Hepatocyte (in vitro differentiated cells): ENCODE data around the gene CAMSAP1.

ENCODE experiments used
- CTCF ChIP-seq: fragments of 200-600 bp; sonication (generic); IDR thresholded peaks from 2 replicates; pipeline ENCODE4 v1.5.1; 2016; ENCODE audit warnings: antibody characterized with exemption, mild to moderate bottlenecking; ENCODE audit not compliant: poor library complexity
- EZH2 ChIP-seq: fragments of 200-600 bp; sonication (generic); IDR thresholded peaks from 2 replicates; pipeline ENCODE4 v1.6.1; 2016; ENCODE audit warnings: antibody characterized with exemption, mild to moderate bottlenecking, borderline replicate concordance
- EZH2phosphoT487 ChIP-seq: fragments of 200-600 bp; sonication (generic); IDR thresholded peaks from one replicate; pipeline ENCODE4 v1.6.1; 2018; ENCODE audit warnings: antibody characterized with exemption, mild to moderate bottlenecking, low read depth, moderate library complexity; ENCODE audit not compliant: unreplicated experiment, severe bottlenecking

- TF ChIP-seq CTCF (no peak), EZH2phosphoT487 (no peak), EZH2 (no peak)
These were observed 87.4 kb downstream of the CAMSAP1 start for GRCh38 chr9:135819905-135820304.
